GM23338 (cell line): ENCODE results near the gene NVL.

Experiments
- CREB1 ChIP-seq: fragments of 250-450 bp; sonication (Bioruptor Pico); IDR thresholded peaks from 2 replicates; pipeline ENCODE4 v1.5.0; 2020; ENCODE audit warnings: low read depth, mild to moderate bottlenecking, moderate library complexity
- EZH2 ChIP-seq: fragments of 200-600 bp; sonication (generic); IDR thresholded peaks from one replicate; pipeline ENCODE4 v1.8.0; 2017; ENCODE audit warnings: antibody characterized with exemption, mild to moderate bottlenecking, low read depth; ENCODE audit not compliant: unreplicated experiment
- EZH2phosphoT487 ChIP-seq: fragments of 200-600 bp; sonication (generic); IDR thresholded peaks from one replicate; pipeline ENCODE4 v1.8.1; 2018; ENCODE audit warnings: antibody characterized with exemption; ENCODE audit not compliant: unreplicated experiment
- POLR2AphosphoS5 ChIP-seq: IDR thresholded peaks from 2 replicates; pipeline ENCODE4 v1.6.1; 2016; ENCODE audit warnings: antibody characterized with exemption, low read depth
- ZNF331 ChIP-seq: fragments of 250-450 bp; sonication (Bioruptor Pico); IDR thresholded peaks from 2 replicates; pipeline ENCODE4 v1.5.0; 2020; ENCODE audit warnings: low read depth, mild to moderate bottlenecking, moderate library complexity
- TF ChIP-seq, protein P1 (sequence below), 2 experiments: fragments of 200-600 bp in 1 of 2; sonication (generic) in 1 of 2; conservative IDR thresholded peaks; 2 replicates each; pipeline versions ENCODE4 v1.5.1 to v1.6.1; 2016 to 2017; ENCODE audit warnings: antibody characterized with exemption in 2 of 2, low read depth in 2 of 2, mild to moderate bottlenecking in 2 of 2, moderate library complexity in 1 of 2

GRCh38 chr1:224373008-224373590 is 43.1 kb upstream of the NVL start:
- TF ChIP-seq, protein P1, sequence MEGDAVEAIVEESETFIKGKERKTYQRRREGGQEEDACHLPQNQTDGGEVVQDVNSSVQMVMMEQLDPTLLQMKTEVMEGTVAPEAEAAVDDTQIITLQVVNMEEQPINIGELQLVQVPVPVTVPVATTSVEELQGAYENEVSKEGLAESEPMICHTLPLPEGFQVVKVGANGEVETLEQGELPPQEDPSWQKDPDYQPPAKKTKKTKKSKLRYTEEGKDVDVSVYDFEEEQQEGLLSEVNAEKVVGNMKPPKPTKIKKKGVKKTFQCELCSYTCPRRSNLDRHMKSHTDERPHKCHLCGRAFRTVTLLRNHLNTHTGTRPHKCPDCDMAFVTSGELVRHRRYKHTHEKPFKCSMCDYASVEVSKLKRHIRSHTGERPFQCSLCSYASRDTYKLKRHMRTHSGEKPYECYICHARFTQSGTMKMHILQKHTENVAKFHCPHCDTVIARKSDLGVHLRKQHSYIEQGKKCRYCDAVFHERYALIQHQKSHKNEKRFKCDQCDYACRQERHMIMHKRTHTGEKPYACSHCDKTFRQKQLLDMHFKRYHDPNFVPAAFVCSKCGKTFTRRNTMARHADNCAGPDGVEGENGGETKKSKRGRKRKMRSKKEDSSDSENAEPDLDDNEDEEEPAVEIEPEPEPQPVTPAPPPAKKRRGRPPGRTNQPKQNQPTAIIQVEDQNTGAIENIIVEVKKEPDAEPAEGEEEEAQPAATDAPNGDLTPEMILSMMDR (conservative IDR thresholded peaks at IDR 0.05; ENCODE audit: low read depth in 2 of 2): no peak
- TF ChIP-seq ZNF331 (CRISPR knock-in tag) (no peak), POLR2AphosphoS5 (no peak), EZH2 (no peak), CREB1 (no peak), EZH2phosphoT487 (no peak)
